ENCODE data around the gene PTPRM. TPM values are rescaled to one million over a fixed set of nuclear protein-coding genes. Genes with fewer than 3 reads are reported as not detected.

The PTPRM gene
- total and polyA plus RNA-seq, 2 experiments from 2014 or later = 1.6 to 5.3 TPM

DNA sequence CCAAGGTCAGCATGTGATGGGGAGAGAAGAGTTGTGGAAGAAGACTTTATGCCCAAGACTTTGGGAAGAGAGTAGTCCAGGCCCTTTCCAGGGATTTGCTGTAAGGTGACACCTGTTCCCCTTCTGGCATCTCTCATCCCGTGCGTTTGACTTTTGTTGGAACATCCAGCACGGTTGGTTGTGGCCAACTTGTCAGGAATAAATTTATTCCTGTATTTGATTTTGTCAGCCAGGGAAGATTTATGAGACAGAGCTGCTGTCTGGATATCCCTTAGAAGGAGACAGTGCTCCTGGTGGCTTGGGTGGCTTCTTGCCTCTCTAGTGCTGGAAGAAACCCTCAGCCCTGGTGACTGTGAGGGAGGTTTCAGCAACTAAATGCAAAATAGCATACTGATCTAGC is 121.5 kb downstream of the PTPRM start:
- H3K4me3 Mint-ChIP-seq = no peak overlapping the region
- no peaks in the 10 kb centered on the region for H3K27me3 ChIP-seq (ENCODE audit: insufficient read depth)
- H3K9me3 Mint-ChIP-seq = no peaks in the 10 kb centered on the region
- peaks cover 12% of the 10 kb centered on the region for H3K9me2 ChIP-seq (ENCODE audit: insufficient read depth)
- H3K79me2 ChIP-seq (replicated peaks; ENCODE audit: insufficient read depth) = no peaks in the 10 kb centered on the region
- ATAC-seq (no peak), DNase-seq (ENCODE audit: low spot score) (no peak)
- no peak overlapping the region for H3K27ac ChIP-seq (ENCODE audit: low read depth)
- no peak overlapping the region for H2AFZ ChIP-seq
- peaks cover 14% of the 10 kb centered on the region for H3K4me1 Mint-ChIP-seq
- no peaks in the 10 kb centered on the region for H3F3A ChIP-seq (replicated peaks; ENCODE audit: low read depth)
- no peak overlapping the region for H3K4me2 ChIP-seq
- H4K20me1 ChIP-seq (replicated peaks; ENCODE audit: insufficient read depth) = no peaks in the 10 kb centered on the region
- TF ChIP-seq STAT1 (IDR thresholded peaks at IDR 0.05; ENCODE audit: unreplicated experiment) = no peak
- TF ChIP-seq JUNB (IDR thresholded peaks at IDR 0.05; ENCODE audit: unreplicated experiment) = no peak
- no peak for TF ChIP-seq ZNF331 (CRISPR knock-in tag; IDR thresholded peaks at IDR 0.05; ENCODE audit: low read depth)
- no peak for TF ChIP-seq NANOG (IDR thresholded peaks at IDR 0.05; ENCODE audit: borderline replicate concordance)
- TF ChIP-seq REST (IDR thresholded peaks at IDR 0.05; ENCODE audit: unreplicated experiment) = no peak
- TF ChIP-seq, protein P1, sequence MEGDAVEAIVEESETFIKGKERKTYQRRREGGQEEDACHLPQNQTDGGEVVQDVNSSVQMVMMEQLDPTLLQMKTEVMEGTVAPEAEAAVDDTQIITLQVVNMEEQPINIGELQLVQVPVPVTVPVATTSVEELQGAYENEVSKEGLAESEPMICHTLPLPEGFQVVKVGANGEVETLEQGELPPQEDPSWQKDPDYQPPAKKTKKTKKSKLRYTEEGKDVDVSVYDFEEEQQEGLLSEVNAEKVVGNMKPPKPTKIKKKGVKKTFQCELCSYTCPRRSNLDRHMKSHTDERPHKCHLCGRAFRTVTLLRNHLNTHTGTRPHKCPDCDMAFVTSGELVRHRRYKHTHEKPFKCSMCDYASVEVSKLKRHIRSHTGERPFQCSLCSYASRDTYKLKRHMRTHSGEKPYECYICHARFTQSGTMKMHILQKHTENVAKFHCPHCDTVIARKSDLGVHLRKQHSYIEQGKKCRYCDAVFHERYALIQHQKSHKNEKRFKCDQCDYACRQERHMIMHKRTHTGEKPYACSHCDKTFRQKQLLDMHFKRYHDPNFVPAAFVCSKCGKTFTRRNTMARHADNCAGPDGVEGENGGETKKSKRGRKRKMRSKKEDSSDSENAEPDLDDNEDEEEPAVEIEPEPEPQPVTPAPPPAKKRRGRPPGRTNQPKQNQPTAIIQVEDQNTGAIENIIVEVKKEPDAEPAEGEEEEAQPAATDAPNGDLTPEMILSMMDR (conservative IDR thresholded peaks at IDR 0.05; ENCODE audit: low read depth in 2 of 2) = no peak
- no peak for TF ChIP-seq ZNF462 (CRISPR knock-in tag; IDR thresholded peaks at IDR 0.05)
- no peak for TF ChIP-seq CREB1 (CRISPR knock-in tag; IDR thresholded peaks at IDR 0.05; ENCODE audit: low read depth)
- TF ChIP-seq EZH2 (IDR thresholded peaks at IDR 0.05; ENCODE audit: low read depth, unreplicated experiment) = no peak
- TF ChIP-seq ZNF114 (CRISPR knock-in tag; IDR thresholded peaks at IDR 0.05) = no peak
- TF ChIP-seq EZH2phosphoT487 (IDR thresholded peaks at IDR 0.05; ENCODE audit: unreplicated experiment) = no peak
- no peak for TF ChIP-seq POLR2AphosphoS5 (IDR thresholded peaks at IDR 0.05; ENCODE audit: low read depth)
- TF ChIP-seq ETS1 (IDR thresholded peaks at IDR 0.05) = no peak
- no peak overlapping the region for H3K4me3 ChIP-seq
- no peak overlapping the region for H3K27ac Mint-ChIP-seq
- no peaks in the 10 kb centered on the region for H3K36me3 Mint-ChIP-seq (ENCODE audit: low read depth)
- H3K36me3 ChIP-seq (ENCODE audit: insufficient read depth) = no peaks in the 10 kb centered on the region
- H3K4me1 ChIP-seq (ENCODE audit: insufficient read depth) = peaks cover 1% of the 10 kb centered on the region; the same call in 1 of the 2 replicates
- H3K27me3 Mint-ChIP-seq (ENCODE audit: insufficient read depth, low read depth, poor library complexity) = peaks cover 2% of the 10 kb centered on the region
